ENCODE results near the gene BSPRY. TPM values are rescaled to one million over a fixed set of nuclear protein-coding genes. Genes with fewer than 3 reads are reported as not detected.

The BSPRY gene
- total RNA-seq, 1 experiment from 2014 or later = 0.13 TPM

DNA sequence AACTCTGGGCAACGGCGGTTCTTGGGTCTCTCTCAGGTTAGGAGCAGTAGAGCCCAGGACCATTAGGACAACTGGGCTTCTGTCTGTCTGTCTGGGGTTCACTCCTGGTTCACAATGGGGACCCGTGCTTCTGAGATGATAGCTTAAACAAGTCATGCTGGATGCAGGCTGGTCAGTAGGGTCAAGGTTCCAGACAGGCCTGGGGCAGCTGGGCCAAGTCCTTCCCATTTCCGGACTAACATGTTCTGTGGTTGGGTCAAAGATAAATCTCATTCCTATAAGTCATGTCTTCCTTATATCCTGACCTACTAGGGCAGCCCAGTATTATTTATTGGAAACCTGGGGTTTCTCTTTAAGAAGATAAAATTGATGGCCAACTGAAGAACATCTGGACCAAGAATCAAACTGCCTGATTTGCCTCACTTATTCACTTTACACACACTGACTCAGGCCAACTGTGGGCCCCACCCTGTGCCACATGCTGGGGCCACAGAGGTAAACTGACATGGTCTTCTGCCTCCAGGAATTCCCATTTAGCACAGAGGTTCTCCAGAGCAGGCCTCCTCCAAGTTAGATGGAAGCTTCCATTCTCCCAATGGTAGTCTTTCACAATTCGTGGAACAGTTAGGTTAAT is 19.1 kb downstream of the BSPRY start:
- POLR2A ChIA-PET = no interaction called here
- DNase-seq (ENCODE audit: low read depth, low spot score) (no peak), ATAC-seq (no peak)
- intact Hi-C loops (cut with micrococcal nuclease; ENCODE audit: unreplicated experiment) = no loop called here
- Histone ChIP-seq H3K36me3 (ENCODE audit: control insufficient read depth, insufficient read depth, low read length) (no peaks in the 10 kb centered on the region; the same call in 1 of the 2 replicates), H3K4me1 (ENCODE audit: control insufficient read depth, insufficient read depth, low read length) (no peaks in the 10 kb centered on the region), H3K27me3 (ENCODE audit: control insufficient read depth, insufficient read depth, low read length) (no peaks in the 10 kb centered on the region), H3K27ac (ENCODE audit: low read length) (no peak overlapping the region), H3K9me3 (ENCODE audit: control insufficient read depth, insufficient read depth, low read depth, low read length) (no peaks in the 10 kb centered on the region), H3K4me3 (ENCODE audit: low read depth in 2 of 2, low read length in 2 of 2) (no peak overlapping the region)
- TF ChIP-seq, protein P1, sequence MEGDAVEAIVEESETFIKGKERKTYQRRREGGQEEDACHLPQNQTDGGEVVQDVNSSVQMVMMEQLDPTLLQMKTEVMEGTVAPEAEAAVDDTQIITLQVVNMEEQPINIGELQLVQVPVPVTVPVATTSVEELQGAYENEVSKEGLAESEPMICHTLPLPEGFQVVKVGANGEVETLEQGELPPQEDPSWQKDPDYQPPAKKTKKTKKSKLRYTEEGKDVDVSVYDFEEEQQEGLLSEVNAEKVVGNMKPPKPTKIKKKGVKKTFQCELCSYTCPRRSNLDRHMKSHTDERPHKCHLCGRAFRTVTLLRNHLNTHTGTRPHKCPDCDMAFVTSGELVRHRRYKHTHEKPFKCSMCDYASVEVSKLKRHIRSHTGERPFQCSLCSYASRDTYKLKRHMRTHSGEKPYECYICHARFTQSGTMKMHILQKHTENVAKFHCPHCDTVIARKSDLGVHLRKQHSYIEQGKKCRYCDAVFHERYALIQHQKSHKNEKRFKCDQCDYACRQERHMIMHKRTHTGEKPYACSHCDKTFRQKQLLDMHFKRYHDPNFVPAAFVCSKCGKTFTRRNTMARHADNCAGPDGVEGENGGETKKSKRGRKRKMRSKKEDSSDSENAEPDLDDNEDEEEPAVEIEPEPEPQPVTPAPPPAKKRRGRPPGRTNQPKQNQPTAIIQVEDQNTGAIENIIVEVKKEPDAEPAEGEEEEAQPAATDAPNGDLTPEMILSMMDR (IDR thresholded peaks at IDR 0.05) = no peak
- in situ Hi-C loops (cut with HindIII; ENCODE audit: low pct_unique_long_range_greater_than_20kb, low sequenced_read_pairs) = no loop called here
- CTCF ChIA-PET = no interaction called here
- no TSS peak for BruUV-seq (replicated peaks)

DNA sequence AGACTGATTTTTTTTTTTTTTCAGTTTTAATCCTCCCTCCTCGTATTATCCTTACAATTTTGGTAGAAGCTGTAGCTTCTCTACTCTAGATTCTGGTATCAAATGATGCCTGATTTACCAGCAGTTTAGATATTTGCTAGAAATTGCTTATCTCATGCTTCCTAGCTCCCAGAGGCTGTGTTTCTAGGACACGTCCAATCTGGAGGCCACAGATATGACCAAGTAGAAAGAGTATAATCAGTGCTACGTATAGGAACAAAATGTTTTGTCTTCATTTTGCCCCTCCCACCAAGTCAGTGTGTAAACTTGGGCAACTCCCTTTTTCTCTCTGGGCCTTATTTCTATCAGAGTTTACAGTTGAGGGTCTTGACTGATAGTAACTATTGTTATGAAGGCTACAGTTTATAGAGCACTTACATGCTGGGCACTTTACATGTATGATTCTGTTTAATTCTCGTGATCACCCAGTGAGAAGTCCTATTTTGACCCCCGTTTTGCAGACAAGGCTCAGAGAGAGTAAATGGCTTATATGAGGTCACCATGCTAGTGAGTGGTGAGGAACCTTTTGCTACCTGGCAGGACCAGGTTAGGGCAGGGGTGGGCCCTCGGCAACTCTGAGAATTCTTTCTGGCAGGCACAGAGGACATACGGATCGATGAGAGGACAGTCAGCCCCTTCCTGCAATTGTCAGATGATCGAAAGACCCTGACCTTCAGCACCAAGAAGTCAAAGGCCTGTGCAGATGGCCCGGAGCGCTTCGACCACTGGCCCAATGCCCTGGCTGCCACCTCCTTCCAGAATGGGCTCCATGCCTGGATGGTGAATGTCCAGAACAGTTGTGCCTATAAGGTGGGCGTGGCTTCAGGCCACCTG is 19.9 kb downstream of the BSPRY start:
- H3K36me3 ChIP-seq (ENCODE audit: control insufficient read depth, insufficient read depth, low read length) = no peaks in the 10 kb centered on the region; the same call in 1 of the 2 replicates
- intact Hi-C loops (cut with micrococcal nuclease; ENCODE audit: unreplicated experiment) (no loop called here), in situ Hi-C loops (cut with HindIII; ENCODE audit: low pct_unique_long_range_greater_than_20kb, low sequenced_read_pairs) (no loop called here)
- DNase-seq (ENCODE audit: low read depth, low spot score) = no peak
- H3K9me3 ChIP-seq (ENCODE audit: control insufficient read depth, insufficient read depth, low read depth, low read length) = no peaks in the 10 kb centered on the region
- no peaks in the 10 kb centered on the region for H3K4me1 ChIP-seq (ENCODE audit: control insufficient read depth, insufficient read depth, low read length)
- POLR2A ChIA-PET = no interaction called here
- CTCF ChIA-PET = no interaction called here
- TF ChIP-seq, protein P2, sequence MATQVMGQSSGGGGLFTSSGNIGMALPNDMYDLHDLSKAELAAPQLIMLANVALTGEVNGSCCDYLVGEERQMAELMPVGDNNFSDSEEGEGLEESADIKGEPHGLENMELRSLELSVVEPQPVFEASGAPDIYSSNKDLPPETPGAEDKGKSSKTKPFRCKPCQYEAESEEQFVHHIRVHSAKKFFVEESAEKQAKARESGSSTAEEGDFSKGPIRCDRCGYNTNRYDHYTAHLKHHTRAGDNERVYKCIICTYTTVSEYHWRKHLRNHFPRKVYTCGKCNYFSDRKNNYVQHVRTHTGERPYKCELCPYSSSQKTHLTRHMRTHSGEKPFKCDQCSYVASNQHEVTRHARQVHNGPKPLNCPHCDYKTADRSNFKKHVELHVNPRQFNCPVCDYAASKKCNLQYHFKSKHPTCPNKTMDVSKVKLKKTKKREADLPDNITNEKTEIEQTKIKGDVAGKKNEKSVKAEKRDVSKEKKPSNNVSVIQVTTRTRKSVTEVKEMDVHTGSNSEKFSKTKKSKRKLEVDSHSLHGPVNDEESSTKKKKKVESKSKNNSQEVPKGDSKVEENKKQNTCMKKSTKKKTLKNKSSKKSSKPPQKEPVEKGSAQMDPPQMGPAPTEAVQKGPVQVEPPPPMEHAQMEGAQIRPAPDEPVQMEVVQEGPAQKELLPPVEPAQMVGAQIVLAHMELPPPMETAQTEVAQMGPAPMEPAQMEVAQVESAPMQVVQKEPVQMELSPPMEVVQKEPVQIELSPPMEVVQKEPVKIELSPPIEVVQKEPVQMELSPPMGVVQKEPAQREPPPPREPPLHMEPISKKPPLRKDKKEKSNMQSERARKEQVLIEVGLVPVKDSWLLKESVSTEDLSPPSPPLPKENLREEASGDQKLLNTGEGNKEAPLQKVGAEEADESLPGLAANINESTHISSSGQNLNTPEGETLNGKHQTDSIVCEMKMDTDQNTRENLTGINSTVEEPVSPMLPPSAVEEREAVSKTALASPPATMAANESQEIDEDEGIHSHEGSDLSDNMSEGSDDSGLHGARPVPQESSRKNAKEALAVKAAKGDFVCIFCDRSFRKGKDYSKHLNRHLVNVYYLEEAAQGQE (IDR thresholded peaks at IDR 0.05; ENCODE audit: insufficient read depth in 1 of 2, low read depth in 2 of 2, low read length in 1 of 2) = no peak
- TF ChIP-seq SIN3A (IDR thresholded peaks at IDR 0.05; ENCODE audit: borderline replicate concordance, insufficient read depth, low read depth, low read length) (no peak), POLR2AphosphoS5 (IDR thresholded peaks at IDR 0.05; ENCODE audit: low read depth, low read length) (no peak), TCF7L2 (IDR thresholded peaks at IDR 0.05; ENCODE audit: low read depth, low read length) (no peak)
- TF ChIP-seq, protein P1 (IDR thresholded peaks at IDR 0.05) = no peak
- no peak for ATAC-seq
- H3K4me3 ChIP-seq (ENCODE audit: low read depth in 2 of 2, low read length in 2 of 2) = no peak overlapping the region
- no TSS peak for BruUV-seq (replicated peaks)
- no peak overlapping the region for H3K27ac ChIP-seq (ENCODE audit: low read length)
- no peaks in the 10 kb centered on the region for H3K27me3 ChIP-seq (ENCODE audit: control insufficient read depth, insufficient read depth, low read length)
